ENCODE data around the gene SETD1A. TPM values are rescaled to one million over a fixed set of nuclear protein-coding genes. Genes with fewer than 3 reads are reported as not detected.

Gene SETD1A
- total and polyA plus RNA-seq, 9 of the 15 experiments (the other 6 are each of a cell fraction or from before 2014, with no cell fraction given), result 0.08 to 36.0 (median 4.2) TPM

DNA sequence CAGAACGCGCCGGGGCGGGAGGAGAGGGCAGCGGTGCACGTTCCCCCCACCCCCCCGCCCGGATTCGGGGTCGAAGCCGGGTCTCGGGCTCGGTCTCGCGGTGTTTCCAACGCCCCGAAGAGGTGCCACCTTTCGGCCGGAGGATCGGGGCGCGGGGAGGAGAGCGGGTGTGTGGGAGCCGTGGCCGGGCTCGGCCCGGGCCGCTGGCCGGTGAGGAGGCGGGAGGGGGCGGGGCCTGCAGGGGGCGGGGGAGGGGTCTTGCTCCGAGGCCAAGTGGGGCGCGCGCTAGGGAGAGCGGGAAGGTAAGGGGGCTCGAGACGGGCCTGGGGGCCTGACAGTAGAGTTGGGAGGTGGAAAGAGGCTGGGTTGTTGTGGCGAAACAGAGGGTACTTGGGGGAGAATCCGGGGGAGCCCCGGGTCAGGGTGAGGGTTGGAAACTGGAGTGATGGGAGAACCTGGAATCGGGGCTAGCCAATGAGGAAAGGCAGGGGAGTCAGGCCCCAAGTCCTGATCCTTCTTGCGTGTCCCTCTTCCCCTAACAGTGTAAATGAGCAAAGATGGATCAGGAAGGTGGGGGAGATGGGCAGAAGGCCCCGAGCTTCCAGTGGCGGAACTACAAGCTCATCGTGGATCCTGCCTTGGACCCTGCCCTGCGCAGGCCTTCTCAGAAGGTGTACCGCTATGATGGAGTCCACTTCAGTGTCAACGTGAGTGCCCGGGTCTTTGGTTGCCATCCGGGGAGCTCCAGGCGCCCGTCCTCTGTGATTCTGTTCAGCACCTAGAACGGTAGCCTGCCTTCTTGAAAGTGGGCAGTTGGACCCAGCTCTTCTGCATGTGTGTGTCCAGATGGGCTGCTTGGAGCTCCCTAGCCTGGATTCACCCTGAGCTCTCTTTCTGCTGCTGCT lies 873 bp downstream of the SETD1A start (continued):
- TF ChIP-seq, protein P1, sequence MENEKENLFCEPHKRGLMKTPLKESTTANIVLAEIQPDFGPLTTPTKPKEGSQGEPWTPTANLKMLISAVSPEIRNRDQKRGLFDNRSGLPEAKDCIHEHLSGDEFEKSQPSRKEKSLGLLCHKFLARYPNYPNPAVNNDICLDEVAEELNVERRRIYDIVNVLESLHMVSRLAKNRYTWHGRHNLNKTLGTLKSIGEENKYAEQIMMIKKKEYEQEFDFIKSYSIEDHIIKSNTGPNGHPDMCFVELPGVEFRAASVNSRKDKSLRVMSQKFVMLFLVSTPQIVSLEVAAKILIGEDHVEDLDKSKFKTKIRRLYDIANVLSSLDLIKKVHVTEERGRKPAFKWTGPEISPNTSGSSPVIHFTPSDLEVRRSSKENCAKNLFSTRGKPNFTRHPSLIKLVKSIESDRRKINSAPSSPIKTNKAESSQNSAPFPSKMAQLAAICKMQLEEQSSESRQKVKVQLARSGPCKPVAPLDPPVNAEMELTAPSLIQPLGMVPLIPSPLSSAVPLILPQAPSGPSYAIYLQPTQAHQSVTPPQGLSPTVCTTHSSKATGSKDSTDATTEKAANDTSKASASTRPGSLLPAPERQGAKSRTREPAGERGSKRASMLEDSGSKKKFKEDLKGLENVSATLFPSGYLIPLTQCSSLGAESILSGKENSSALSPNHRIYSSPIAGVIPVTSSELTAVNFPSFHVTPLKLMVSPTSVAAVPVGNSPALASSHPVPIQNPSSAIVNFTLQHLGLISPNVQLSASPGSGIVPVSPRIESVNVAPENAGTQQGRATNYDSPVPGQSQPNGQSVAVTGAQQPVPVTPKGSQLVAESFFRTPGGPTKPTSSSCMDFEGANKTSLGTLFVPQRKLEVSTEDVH (IDR thresholded peaks at IDR 0.05; ENCODE audit: low read depth, partially characterized antibody), result no peak
- TF ChIP-seq ZNF143 (CRISPR knock-in tag; IDR thresholded peaks at IDR 0.05) (no peak), ZBTB7A (IDR thresholded peaks at IDR 0.05; ENCODE audit: borderline replicate concordance, control insufficient read depth, low read depth, low read length) (peak; percentile 32; the same call in 1 of the 2 replicates), LARP7 (IDR thresholded peaks at IDR 0.05) (no peak), RBFOX2 (IDR thresholded peaks at IDR 0.05; ENCODE audit: low read depth, low read length) (peak; percentile 58)

DNA sequence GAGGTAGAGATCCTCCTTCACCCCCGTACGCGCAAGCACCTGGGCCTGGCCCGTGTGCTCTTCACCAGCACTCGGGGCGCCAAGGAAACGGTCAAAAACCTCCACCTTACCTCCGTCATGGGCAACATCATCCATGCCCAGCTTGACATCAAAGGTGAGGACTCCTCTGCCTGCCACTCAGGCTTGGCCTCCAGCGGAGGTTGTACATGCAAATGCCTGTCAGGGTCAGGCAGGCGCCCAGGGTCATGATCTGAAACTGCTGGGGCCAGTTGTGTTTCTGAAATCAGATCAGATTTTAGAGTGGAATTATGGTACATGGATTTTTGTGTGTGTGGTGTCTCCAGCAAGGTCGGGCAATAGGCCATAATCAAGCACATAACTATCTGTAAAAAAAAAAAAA lies 3.8 kb downstream of the SETD1A start:
- Histone ChIP-seq H3K36me3 (ENCODE audit: control insufficient read depth, insufficient read depth, low read length) (peaks cover 78% of the 10 kb centered on the region), H2AFZ (ENCODE audit: low read depth, low read length) (no peak overlapping the region), H3K4me1 (replicated peaks in 1 of 2; ENCODE audit: control insufficient read depth in 2 of 2, insufficient read depth in 2 of 2, low read length in 2 of 2) (peaks cover 13 to 23% of the 10 kb centered on the region in 2 experiments; a peak in 4 of 5 replicates), H3K27ac (ENCODE audit: extremely low read depth, low read depth, low read length) (no peak overlapping the region), H3K4me2 (ENCODE audit: insufficient read depth, low read length) (no peak overlapping the region), H3K9me3 (replicated peaks; ENCODE audit: control insufficient read depth, insufficient read depth, low read depth, low read length) (no peaks in the 10 kb centered on the region), H3K9me1 (ENCODE audit: control insufficient read depth, insufficient read depth, low read length) (peaks cover 3% of the 10 kb centered on the region), H3K9ac (ENCODE audit: insufficient read depth in 1 of 2, low read depth in 2 of 2, low read length in 2 of 2) (peak overlapping the region in 1 of 2 experiments; percentile 6; a peak in 1 of 4 replicates), H3K27me3 (ENCODE audit: control insufficient read depth in 2 of 2, insufficient read depth in 2 of 2, low read length in 2 of 2) (no peaks in the 10 kb centered on the region), H4K20me1 (replicated peaks; ENCODE audit: control insufficient read depth, insufficient read depth, low read length) (peaks cover 6% of the 10 kb centered on the region), H3K79me2 (ENCODE audit: control insufficient read depth, insufficient read depth, low read length) (peaks cover 30% of the 10 kb centered on the region), H3K4me3 (no peak overlapping the region)
- in situ Hi-C loops (cut with MboI) (loop anchor here (25.0 kb wide), 1 partner anchor 901 kb away; the partner anchor contains the start of gene ZNF267), intact Hi-C loops (cut with micrococcal nuclease) (no loop called here)
- FAIRE-seq, result no peak
- no peak for DNase-seq (ENCODE audit: extremely low read depth in 1 of 4, low spot score in 3 of 4)
- BruUV-seq (replicated peaks), result no TSS peak
- ATAC-seq, result no peak
- ChIA-PET POLR2A (interaction anchor here (1.4 kb wide), 1 partner anchor 8 kb away, joined by 3 read pairs; no protein-coding TSS in a partner anchor), CTCF (ENCODE audit: low intra/inter-chr PET ratio) (no interaction called here)
- WGBS (ENCODE audit: insufficient coverage, low coverage, missing lambda C conversion rate), result 87% methylated on average over 11 of the region's 11 CpGs
- no peak for TF ChIP-seq PRPF4 (IDR thresholded peaks at IDR 0.05; ENCODE audit: insufficient read depth, low read depth, low read length, poor library complexity, severe bottlenecking)
- no peak for TF ChIP-seq CREM (IDR thresholded peaks at IDR 0.05; ENCODE audit: low read depth)
- no peak for TF ChIP-seq ASH1L (IDR thresholded peaks at IDR 0.05; ENCODE audit: borderline replicate concordance, low read depth, partially characterized antibody)
- no peak for TF ChIP-seq MYNN (IDR thresholded peaks at IDR 0.05)
- TF ChIP-seq MYNN (CRISPR knock-in tag; IDR thresholded peaks at IDR 0.05), result no peak
- TF ChIP-seq, protein P2, sequence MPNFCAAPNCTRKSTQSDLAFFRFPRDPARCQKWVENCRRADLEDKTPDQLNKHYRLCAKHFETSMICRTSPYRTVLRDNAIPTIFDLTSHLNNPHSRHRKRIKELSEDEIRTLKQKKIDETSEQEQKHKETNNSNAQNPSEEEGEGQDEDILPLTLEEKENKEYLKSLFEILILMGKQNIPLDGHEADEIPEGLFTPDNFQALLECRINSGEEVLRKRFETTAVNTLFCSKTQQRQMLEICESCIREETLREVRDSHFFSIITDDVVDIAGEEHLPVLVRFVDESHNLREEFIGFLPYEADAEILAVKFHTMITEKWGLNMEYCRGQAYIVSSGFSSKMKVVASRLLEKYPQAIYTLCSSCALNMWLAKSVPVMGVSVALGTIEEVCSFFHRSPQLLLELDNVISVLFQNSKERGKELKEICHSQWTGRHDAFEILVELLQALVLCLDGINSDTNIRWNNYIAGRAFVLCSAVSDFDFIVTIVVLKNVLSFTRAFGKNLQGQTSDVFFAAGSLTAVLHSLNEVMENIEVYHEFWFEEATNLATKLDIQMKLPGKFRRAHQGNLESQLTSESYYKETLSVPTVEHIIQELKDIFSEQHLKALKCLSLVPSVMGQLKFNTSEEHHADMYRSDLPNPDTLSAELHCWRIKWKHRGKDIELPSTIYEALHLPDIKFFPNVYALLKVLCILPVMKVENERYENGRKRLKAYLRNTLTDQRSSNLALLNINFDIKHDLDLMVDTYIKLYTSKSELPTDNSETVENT (CRISPR knock-in tag; IDR thresholded peaks at IDR 0.05), result no peak
- TF ChIP-seq HCFC1 (IDR thresholded peaks at IDR 0.05; ENCODE audit: low read depth, low read length), result no peak
- TF ChIP-seq POLR2H (tag; IDR thresholded peaks at IDR 0.05; ENCODE audit: low read depth), result no peak
- no peak for TF ChIP-seq GABPA (tag; conservative IDR thresholded peaks at IDR 0.05; ENCODE audit: low read depth)
- TF ChIP-seq PURB (CRISPR knock-in tag; IDR thresholded peaks at IDR 0.05; ENCODE audit: low read depth), result no peak
